ENCODE data around the gene INPP5A.

DNA sequence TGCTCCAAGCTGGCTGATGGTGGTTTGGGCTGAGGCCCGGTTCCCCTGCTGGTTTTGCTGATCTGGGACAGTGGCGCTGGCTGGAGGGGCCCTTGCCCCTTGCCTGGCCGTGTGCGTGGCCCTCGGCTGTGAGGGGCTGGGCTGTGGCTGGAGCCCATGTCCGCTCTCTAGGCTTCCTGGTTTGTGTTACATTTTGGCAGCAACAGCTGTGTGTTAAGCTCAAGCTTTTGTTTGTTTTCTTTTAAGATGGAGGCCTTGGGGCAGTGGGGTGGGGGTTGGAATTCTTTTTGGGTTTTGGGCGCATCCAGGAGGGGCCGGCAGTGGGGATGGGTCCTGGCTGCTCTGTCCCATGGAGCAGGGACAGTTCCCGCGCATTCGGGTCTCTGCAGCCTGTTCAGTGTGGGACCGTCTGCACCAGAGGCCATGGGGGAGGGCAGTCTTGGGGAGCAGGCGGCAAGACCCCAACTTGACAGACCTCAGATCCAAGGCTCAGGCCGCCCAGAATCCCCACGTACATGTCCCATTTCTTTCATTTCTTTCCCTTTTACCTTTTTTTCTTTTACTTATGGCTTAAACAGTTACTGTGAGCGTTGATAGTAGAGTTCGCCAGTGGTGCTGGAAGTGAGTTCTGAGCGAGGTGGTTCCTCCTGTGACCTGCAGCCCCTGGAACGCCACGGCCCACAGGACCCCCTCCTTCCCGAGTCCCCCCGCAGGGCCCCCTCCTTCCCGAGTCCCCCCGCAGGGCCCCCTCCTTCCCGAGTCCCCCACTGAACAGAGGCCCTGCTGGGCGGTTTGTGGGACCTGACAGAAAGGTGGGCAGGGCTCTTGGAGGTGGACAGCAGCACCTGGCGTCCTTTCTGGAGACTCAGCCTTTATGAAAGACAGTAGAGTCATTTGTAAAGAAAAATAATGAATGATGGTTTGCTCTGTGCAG is 75.3 kb downstream of the INPP5A start:
- TF ChIP-seq TCF12 (IDR thresholded peaks at IDR 0.05; ENCODE audit: low read depth) = no peak
- TF ChIP-seq, protein P1, sequence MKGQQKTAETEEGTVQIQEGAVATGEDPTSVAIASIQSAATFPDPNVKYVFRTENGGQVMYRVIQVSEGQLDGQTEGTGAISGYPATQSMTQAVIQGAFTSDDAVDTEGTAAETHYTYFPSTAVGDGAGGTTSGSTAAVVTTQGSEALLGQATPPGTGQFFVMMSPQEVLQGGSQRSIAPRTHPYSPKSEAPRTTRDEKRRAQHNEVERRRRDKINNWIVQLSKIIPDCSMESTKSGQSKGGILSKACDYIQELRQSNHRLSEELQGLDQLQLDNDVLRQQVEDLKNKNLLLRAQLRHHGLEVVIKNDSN (IDR thresholded peaks at IDR 0.05) = no peak
- no peak for TF ChIP-seq YY1 (IDR thresholded peaks at IDR 0.05; ENCODE audit: low read depth)
- TF ChIP-seq CEBPB (IDR thresholded peaks at IDR 0.05) = no peak
- no peak for TF ChIP-seq TEAD4 (IDR thresholded peaks at IDR 0.05)
